SK-N-SH treated with all-trans-retinoic acid at 6 μM for 48 hours (cell line): Measurements from ENCODE around the gene KRTAP9-7.
"Not testable (repeated sequence)": the region's sequence is repeated elsewhere in the genome, so short reads cannot be mapped to it uniquely, and the experiment has no call there.

ENCODE experiments used
- ATAC-seq: fragments of 200-7000 bp; cut with Tn5 transposase; 3 replicates; pipeline ENCODE4 v1.9.1; 2020; ENCODE audit warnings: mild to moderate bottlenecking, moderate library complexity
- ARNTL ChIP-seq: fragments of 450-650 bp; formaldehyde crosslinking; IDR thresholded peaks from 2 replicates; pipeline ENCODE4 v1.5.0; 2020; ENCODE audit warnings: low read depth, mild to moderate bottlenecking, moderate library complexity, borderline replicate concordance
- BACH2 ChIP-seq: fragments of 250-450 bp; sonication (Bioruptor Pico); IDR thresholded peaks from 2 replicates; pipeline ENCODE4 v1.9.0; 2021; ENCODE audit warnings: mild to moderate bottlenecking, borderline replicate concordance
- CSDC2 ChIP-seq: fragments of 250-450 bp; sonication (Bioruptor Pico); IDR thresholded peaks from 2 replicates; pipeline ENCODE4 v1.5.0; 2020; ENCODE audit warnings: mild to moderate bottlenecking, moderate library complexity
- ESRRG ChIP-seq: fragments of 250-450 bp; sonication (Bioruptor Pico); IDR thresholded peaks from 2 replicates; pipeline ENCODE4 v1.6.1; 2021; ENCODE audit warnings: mild to moderate bottlenecking
- GLIS3 ChIP-seq: fragments of 250-450 bp; sonication (Bioruptor Pico); IDR thresholded peaks from 2 replicates; pipeline ENCODE4 v1.5.0; 2020; ENCODE audit warnings: mild to moderate bottlenecking, moderate library complexity
- ISL1 ChIP-seq: fragments of 250-450 bp; sonication (Bioruptor Pico); IDR thresholded peaks from 2 replicates; pipeline ENCODE4 v2.1.2; 2022; ENCODE audit warnings: mild to moderate bottlenecking, moderate library complexity
- OSR1 ChIP-seq: fragments of 250-450 bp; sonication (Bioruptor Pico); IDR thresholded peaks from 2 replicates; pipeline ENCODE4 v1.8.0; 2022; ENCODE audit warnings: moderate library complexity, mild to moderate bottlenecking, inconsistent platforms
- PPARA ChIP-seq: fragments of 250-450 bp; sonication (Bioruptor Pico); IDR thresholded peaks from 2 replicates; pipeline ENCODE4 v1.5.0; 2020; ENCODE audit warnings: mild to moderate bottlenecking, borderline replicate concordance
- RARB ChIP-seq: fragments of 250-450 bp; sonication (Bioruptor Pico); IDR thresholded peaks from 2 replicates; pipeline ENCODE4 v1.8.0; 2021; ENCODE audit warnings: mild to moderate bottlenecking, moderate library complexity
- SNAI2 ChIP-seq: fragments of 250-450 bp; sonication (Bioruptor Pico); IDR thresholded peaks from 2 replicates; pipeline ENCODE4 v1.5.0; 2020; ENCODE audit warnings: mild to moderate bottlenecking, moderate library complexity
- TCF4 ChIP-seq: fragments of 250-450 bp; sonication (Bioruptor Pico); IDR thresholded peaks from 2 replicates; pipeline ENCODE4 v1.8.0; 2021; ENCODE audit warnings: mild to moderate bottlenecking, moderate library complexity, borderline replicate concordance
- TOX ChIP-seq: fragments of 250-450 bp; sonication (Bioruptor Pico); IDR thresholded peaks from 2 replicates; pipeline ENCODE4 v1.8.0; 2021; ENCODE audit warnings: mild to moderate bottlenecking, moderate library complexity, borderline replicate concordance
- ZC3H10 ChIP-seq: fragments of 250-450 bp; sonication (Bioruptor Pico); IDR thresholded peaks from 2 replicates; pipeline ENCODE4 v1.5.1; 2021; ENCODE audit warnings: mild to moderate bottlenecking, moderate library complexity
- ZFP3 ChIP-seq: fragments of 250-450 bp; sonication (Bioruptor Pico); IDR thresholded peaks from 2 replicates; pipeline ENCODE4 v1.5.0; 2020; ENCODE audit warnings: mild to moderate bottlenecking, moderate library complexity
- ZFP30 ChIP-seq: fragments of 450-650 bp; formaldehyde crosslinking; IDR thresholded peaks from 2 replicates; pipeline ENCODE4 v1.5.0; 2022; ENCODE audit warnings: mild to moderate bottlenecking, moderate library complexity
- ZNF565 ChIP-seq: fragments of 450-650 bp; formaldehyde crosslinking; conservative IDR thresholded peaks from 2 replicates; pipeline ENCODE4 v1.5.0; 2020; ENCODE audit warnings: low read depth, mild to moderate bottlenecking, moderate library complexity
- ZNF70 ChIP-seq: fragments of 450-650 bp; formaldehyde crosslinking; IDR thresholded peaks from 2 replicates; pipeline ENCODE4 v1.5.0; 2020; ENCODE audit warnings: mild to moderate bottlenecking, moderate library complexity
- ZNF8 ChIP-seq: fragments of 450-650 bp; formaldehyde crosslinking; IDR thresholded peaks from 2 replicates; pipeline ENCODE4 v1.5.0; 2020; ENCODE audit warnings: mild to moderate bottlenecking, moderate library complexity
- TF ChIP-seq, protein P1 (sequence below): fragments of 250-450 bp; sonication (Bioruptor Pico); IDR thresholded peaks from 2 replicates; pipeline ENCODE4 v1.5.0; 2020; ENCODE audit warnings: mild to moderate bottlenecking, moderate library complexity
- TF ChIP-seq, protein P2 (sequence below): fragments of 250-450 bp; sonication (Bioruptor Pico); IDR thresholded peaks from 2 replicates; pipeline ENCODE4 v1.5.1; 2020; ENCODE audit warnings: low read depth, mild to moderate bottlenecking, moderate library complexity
- TF ChIP-seq, protein P3 (sequence below): fragments of 250-450 bp; sonication (Bioruptor Pico); IDR thresholded peaks from 2 replicates; pipeline ENCODE4 v1.8.0; 2020; ENCODE audit warnings: mild to moderate bottlenecking, moderate library complexity, borderline replicate concordance

The KRTAP9-7 gene

DNA sequence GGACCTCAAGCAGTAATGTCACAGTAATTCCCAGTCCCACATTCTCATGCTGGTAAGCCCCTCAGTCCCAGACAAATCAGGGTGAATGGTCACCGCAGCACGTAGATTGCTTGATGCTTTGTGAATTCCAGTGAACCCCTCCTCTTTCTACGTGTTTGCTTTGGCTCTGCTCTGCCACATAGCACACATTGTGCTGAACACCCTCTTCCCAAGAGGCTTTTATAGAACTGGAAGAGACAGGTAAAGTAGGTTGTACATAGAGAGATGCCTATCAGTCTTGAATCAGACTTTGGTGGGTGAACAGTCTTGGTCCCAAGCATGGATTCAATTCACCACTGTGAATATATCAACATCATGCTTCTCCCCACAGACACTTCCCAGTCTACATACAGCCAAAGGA is 10.9 kb upstream of the KRTAP9-7 start:
- TF ChIP-seq, protein P1, sequence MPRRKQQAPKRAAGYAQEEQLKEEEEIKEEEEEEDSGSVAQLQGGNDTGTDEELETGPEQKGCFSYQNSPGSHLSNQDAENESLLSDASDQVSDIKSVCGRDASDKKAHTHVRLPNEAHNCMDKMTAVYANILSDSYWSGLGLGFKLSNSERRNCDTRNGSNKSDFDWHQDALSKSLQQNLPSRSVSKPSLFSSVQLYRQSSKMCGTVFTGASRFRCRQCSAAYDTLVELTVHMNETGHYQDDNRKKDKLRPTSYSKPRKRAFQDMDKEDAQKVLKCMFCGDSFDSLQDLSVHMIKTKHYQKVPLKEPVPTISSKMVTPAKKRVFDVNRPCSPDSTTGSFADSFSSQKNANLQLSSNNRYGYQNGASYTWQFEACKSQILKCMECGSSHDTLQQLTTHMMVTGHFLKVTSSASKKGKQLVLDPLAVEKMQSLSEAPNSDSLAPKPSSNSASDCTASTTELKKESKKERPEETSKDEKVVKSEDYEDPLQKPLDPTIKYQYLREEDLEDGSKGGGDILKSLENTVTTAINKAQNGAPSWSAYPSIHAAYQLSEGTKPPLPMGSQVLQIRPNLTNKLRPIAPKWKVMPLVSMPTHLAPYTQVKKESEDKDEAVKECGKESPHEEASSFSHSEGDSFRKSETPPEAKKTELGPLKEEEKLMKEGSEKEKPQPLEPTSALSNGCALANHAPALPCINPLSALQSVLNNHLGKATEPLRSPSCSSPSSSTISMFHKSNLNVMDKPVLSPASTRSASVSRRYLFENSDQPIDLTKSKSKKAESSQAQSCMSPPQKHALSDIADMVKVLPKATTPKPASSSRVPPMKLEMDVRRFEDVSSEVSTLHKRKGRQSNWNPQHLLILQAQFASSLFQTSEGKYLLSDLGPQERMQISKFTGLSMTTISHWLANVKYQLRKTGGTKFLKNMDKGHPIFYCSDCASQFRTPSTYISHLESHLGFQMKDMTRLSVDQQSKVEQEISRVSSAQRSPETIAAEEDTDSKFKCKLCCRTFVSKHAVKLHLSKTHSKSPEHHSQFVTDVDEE (CRISPR knock-in tag) = no peak
- TF ChIP-seq CSDC2 = no peak
- TF ChIP-seq, all 23 proteins: peak for 0
- no peak for ATAC-seq

DNA sequence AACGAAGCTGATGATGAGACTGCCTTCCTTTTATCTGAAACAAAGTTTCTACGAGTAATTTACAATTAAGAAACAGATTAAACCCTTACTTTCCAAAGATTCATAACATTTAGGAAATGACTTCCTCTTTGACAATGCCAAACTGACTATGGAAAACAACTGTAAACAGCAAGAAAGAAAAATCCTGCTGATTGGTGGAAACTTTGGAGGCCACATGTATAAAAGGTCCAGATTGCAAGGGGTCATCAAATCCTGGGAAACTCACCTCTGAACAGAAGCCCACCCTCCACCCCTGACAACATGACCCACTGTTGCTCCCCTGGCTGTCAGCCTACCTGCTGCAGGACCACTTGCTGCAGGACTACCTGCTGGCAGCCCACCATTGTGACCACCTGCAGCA is 10.4 kb upstream of the KRTAP9-7 start, which contains the start of gene KRTAP9-6:
Gene KRTAP9-6, plus strand, starts transcription at position 301 of the 400 bp plus-strand sequence. Its CDS starts 0 bp downstream, at position 301.
- no peak for ATAC-seq
- no peak for TF ChIP-seq TOX (CRISPR knock-in tag)
- TF ChIP-seq ZFP3 (CRISPR knock-in tag) = no peak
- TF ChIP-seq, protein P2, sequence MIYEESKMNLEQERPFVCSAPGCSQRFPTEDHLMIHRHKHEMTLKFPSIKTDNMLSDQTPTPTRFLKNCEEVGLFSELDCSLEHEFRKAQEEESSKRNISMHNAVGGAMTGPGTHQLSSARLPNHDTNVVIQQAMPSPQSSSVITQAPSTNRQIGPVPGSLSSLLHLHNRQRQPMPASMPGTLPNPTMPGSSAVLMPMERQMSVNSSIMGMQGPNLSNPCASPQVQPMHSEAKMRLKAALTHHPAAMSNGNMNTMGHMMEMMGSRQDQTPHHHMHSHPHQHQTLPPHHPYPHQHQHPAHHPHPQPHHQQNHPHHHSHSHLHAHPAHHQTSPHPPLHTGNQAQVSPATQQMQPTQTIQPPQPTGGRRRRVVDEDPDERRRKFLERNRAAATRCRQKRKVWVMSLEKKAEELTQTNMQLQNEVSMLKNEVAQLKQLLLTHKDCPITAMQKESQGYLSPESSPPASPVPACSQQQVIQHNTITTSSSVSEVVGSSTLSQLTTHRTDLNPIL = no peak
- TF ChIP-seq, protein P1 (CRISPR knock-in tag) = no peak
- TF ChIP-seq CSDC2 = no peak
- TF ChIP-seq ZFP30 (CRISPR knock-in tag) = no peak
- no peak for TF ChIP-seq ARNTL (CRISPR knock-in tag)

DNA sequence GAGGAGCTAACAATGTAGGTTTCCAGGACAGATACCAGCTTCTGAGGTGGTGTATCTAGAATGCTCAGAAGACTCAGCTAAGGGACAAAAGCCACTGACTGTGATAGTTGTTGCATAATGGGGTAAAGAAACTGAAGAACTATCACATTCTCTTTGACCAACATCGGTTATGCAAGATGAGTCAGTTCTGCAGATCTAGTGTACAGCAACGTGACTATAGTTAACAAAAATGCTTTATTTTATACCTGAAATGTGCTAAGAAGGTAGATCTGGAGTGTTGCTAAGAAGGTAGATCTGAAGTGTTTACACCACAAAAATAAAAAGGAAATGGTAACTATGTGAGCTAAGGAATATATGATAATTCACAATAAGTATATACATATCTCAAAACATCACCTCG is 7.8 kb upstream of the KRTAP9-7 start:
- ATAC-seq = no peak
- TF ChIP-seq TOX (CRISPR knock-in tag) = no peak
- TF ChIP-seq, protein P2 = no peak
- no peak for TF ChIP-seq ZNF70 (CRISPR knock-in tag)
- TF ChIP-seq ZNF565 = no peak
- TF ChIP-seq ZFP30 (CRISPR knock-in tag) = no peak
- TF ChIP-seq ZNF8 (CRISPR knock-in tag) = no peak
- no peak for TF ChIP-seq CSDC2
- TF ChIP-seq SNAI2 (CRISPR knock-in tag) = no peak
- no peak for TF ChIP-seq OSR1
- no peak for TF ChIP-seq RARB (CRISPR knock-in tag)
- no peak for TF ChIP-seq GLIS3
- TF ChIP-seq, protein P3, sequence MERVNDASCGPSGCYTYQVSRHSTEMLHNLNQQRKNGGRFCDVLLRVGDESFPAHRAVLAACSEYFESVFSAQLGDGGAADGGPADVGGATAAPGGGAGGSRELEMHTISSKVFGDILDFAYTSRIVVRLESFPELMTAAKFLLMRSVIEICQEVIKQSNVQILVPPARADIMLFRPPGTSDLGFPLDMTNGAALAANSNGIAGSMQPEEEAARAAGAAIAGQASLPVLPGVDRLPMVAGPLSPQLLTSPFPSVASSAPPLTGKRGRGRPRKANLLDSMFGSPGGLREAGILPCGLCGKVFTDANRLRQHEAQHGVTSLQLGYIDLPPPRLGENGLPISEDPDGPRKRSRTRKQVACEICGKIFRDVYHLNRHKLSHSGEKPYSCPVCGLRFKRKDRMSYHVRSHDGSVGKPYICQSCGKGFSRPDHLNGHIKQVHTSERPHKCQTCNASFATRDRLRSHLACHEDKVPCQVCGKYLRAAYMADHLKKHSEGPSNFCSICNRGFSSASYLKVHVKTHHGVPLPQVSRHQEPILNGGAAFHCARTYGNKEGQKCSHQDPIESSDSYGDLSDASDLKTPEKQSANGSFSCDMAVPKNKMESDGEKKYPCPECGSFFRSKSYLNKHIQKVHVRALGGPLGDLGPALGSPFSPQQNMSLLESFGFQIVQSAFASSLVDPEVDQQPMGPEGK (CRISPR knock-in tag) = no peak
- no peak for TF ChIP-seq ZC3H10 (CRISPR knock-in tag)
- no peak for TF ChIP-seq BACH2 (CRISPR knock-in tag)
- no peak for TF ChIP-seq TCF4 (CRISPR knock-in tag)
- TF ChIP-seq ISL1 (CRISPR knock-in tag) = no peak
- TF ChIP-seq ZFP3 (CRISPR knock-in tag) = no peak
- no peak for TF ChIP-seq ARNTL (CRISPR knock-in tag)
- TF ChIP-seq PPARA (CRISPR knock-in tag) = no peak
- no peak for TF ChIP-seq ESRRG (CRISPR knock-in tag)
- TF ChIP-seq, all 23 proteins: peak for 0

DNA sequence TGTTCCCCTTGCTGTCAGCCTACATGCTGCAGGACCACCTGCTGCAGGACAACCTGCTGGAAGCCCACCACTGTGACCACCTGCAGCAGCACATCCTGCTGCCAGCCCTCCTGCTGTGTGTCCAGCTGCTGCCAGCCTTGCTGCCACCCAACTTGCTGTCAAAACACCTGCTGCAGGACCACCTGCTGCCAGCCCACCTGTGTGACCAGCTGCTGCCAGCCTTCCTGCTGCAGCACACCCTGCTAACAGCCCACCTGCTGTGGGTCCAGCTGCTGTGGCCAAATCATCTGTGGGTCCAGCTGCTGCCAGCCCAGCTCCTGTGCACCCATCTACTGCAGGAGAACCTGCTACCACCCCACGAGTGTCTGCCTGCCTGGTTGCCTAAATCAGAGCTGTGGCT is 4.2 kb upstream of the KRTAP9-7 start:
- ATAC-seq = not testable (repeated sequence)
